Right renal cortex interstitium (tissue), 3 donors: ENCODE results near the gene LIG3. TPM values are rescaled to one million over a fixed set of nuclear protein-coding genes. Genes with fewer than 3 reads are reported as not detected.
"Not testable (repeated sequence)": the region's sequence is repeated elsewhere in the genome, so short reads cannot be mapped to it uniquely, and the experiment has no call there.

Source experiments
- DNase-seq, 3 donors: peaks; one replicate each; pipeline ENCODE4 v3.0.0-alpha.2; 2013; ENCODE audit warnings: low read depth in 3 of 3, low spot score in 2 of 3
- polyA plus RNA-seq, 3 donors: library from polyadenylated mRNA; unstranded; fragments of 120-200 nt; gene quantifications; one replicate each; pipeline ENCODE4 v1.2.1, GENCODE V29; 2013; ENCODE audit not compliant: insufficient read length in 3 of 3

LIG3 gene
- polyA plus RNA-seq: 10 to 100 TPM; 32.4 to 34.3 (median 33.2) TPM

GRCh38 chr17:34980353-34980680, at the start of gene LIG3:
Gene LIG3 (plus strand): TSS chr17:34980512. CDS start chr17:34983006, 2,494 bp downstream.
- DNase-seq: peak; percentile 74 to 90 (median 89)

GRCh38 chr17:34950780-34951179, 29.5 kb upstream of the LIG3 start:
- DNase-seq: not testable (repeated sequence)

GRCh38 chr17:34958438-34958837, 21.9 kb upstream of the LIG3 start:
- DNase-seq: no peak

GRCh38 chr17:34961093-34961911, 19.0 kb upstream of the LIG3 start, which contains the start of the genes CCT6B and ZNF830:
Gene CCT6B (minus strand): TSS chr17:34961460. CDS start chr17:34961393, 67 bp downstream.
Gene ZNF830 (plus strand): TSS chr17:34961540. CDS start chr17:34961567, 27 bp downstream.
- DNase-seq: peak; percentile 95 to 97 (median 96)

GRCh38 chr17:34974179-34974578, 6.1 kb upstream of the LIG3 start:
- no peak for DNase-seq

- DNase-seq: no peak
Measured at GRCh38 chr17:34974794-34975785, 5.2 kb upstream of the LIG3 start.

- DNase-seq: no peak
Measured at GRCh38 chr17:34979153-34979552, 1.2 kb upstream of the LIG3 start.

- no peak for DNase-seq
Measured at GRCh38 chr17:34979650-34980352, 511 bp upstream of the LIG3 start.

- peak in 2 of 3 donors; percentile 60 to 69 for DNase-seq
Measured at GRCh38 chr17:34980681-34981537, 597 bp downstream of the LIG3 start.

- no peak for DNase-seq
Measured at GRCh38 chr17:34981538-34982241, 1.4 kb downstream of the LIG3 start.

- no peak for DNase-seq
Measured at GRCh38 chr17:34987232-34987631, 6.9 kb downstream of the LIG3 start.

GRCh38 chr17:34988644-34989043, 8.3 kb downstream of the LIG3 start:
- DNase-seq: no peak

GRCh38 chr17:34989473-34989872, 9.2 kb downstream of the LIG3 start:
- no peak for DNase-seq

GRCh38 chr17:34990921-34991365, 10.6 kb downstream of the LIG3 start:
- DNase-seq: no peak

- no peak for DNase-seq
Measured at GRCh38 chr17:34991606-34992005, 11.3 kb downstream of the LIG3 start.

GRCh38 chr17:34993031-34993430, 12.7 kb downstream of the LIG3 start:
- no peak for DNase-seq

GRCh38 chr17:34996422-34997285, 16.3 kb downstream of the LIG3 start:
- peak in 1 of 3 donors; percentile 5 for DNase-seq

GRCh38 chr17:34997355-34997862, 17.1 kb downstream of the LIG3 start:
- DNase-seq: peak; percentile 61 to 69 (median 67)
